SK-N-SH treated with all-trans-retinoic acid at 6 μM for 48 hours (cell line): ENCODE measurements around the gene SLC44A3.

Source experiments
- ATAC-seq: fragments of 200-7000 bp; cut with Tn5 transposase; 3 replicates; pipeline ENCODE4 v1.9.1; 2020; ENCODE audit warnings: mild to moderate bottlenecking, moderate library complexity
- ARNTL ChIP-seq: fragments of 450-650 bp; formaldehyde crosslinking; IDR thresholded peaks from 2 replicates; pipeline ENCODE4 v1.5.0; 2020; ENCODE audit warnings: low read depth, mild to moderate bottlenecking, moderate library complexity, borderline replicate concordance
- BACH2 ChIP-seq: fragments of 250-450 bp; sonication (Bioruptor Pico); IDR thresholded peaks from 2 replicates; pipeline ENCODE4 v1.9.0; 2021; ENCODE audit warnings: mild to moderate bottlenecking, borderline replicate concordance
- CREB5 ChIP-seq: fragments of 250-450 bp; sonication (Bioruptor Pico); IDR thresholded peaks from 2 replicates; pipeline ENCODE4 v1.5.1; 2020; ENCODE audit warnings: low read depth, mild to moderate bottlenecking, moderate library complexity
- CSDC2 ChIP-seq: fragments of 250-450 bp; sonication (Bioruptor Pico); IDR thresholded peaks from 2 replicates; pipeline ENCODE4 v1.5.0; 2020; ENCODE audit warnings: mild to moderate bottlenecking, moderate library complexity
- ESRRG ChIP-seq: fragments of 250-450 bp; sonication (Bioruptor Pico); IDR thresholded peaks from 2 replicates; pipeline ENCODE4 v1.6.1; 2021; ENCODE audit warnings: mild to moderate bottlenecking
- GLIS3 ChIP-seq: fragments of 250-450 bp; sonication (Bioruptor Pico); IDR thresholded peaks from 2 replicates; pipeline ENCODE4 v1.5.0; 2020; ENCODE audit warnings: mild to moderate bottlenecking, moderate library complexity
- OSR1 ChIP-seq: fragments of 250-450 bp; sonication (Bioruptor Pico); IDR thresholded peaks from 2 replicates; pipeline ENCODE4 v1.8.0; 2022; ENCODE audit warnings: moderate library complexity, mild to moderate bottlenecking, inconsistent platforms
- PATZ1 ChIP-seq: fragments of 250-450 bp; sonication (Bioruptor Pico); IDR thresholded peaks from 2 replicates; pipeline ENCODE4 v1.8.0; 2020; ENCODE audit warnings: mild to moderate bottlenecking, moderate library complexity, borderline replicate concordance
- POU6F1 ChIP-seq: fragments of 250-450 bp; sonication (Bioruptor Pico); IDR thresholded peaks from 2 replicates; pipeline ENCODE4 v1.8.0; 2021; ENCODE audit warnings: low read depth, mild to moderate bottlenecking, moderate library complexity, borderline replicate concordance
- PPARA ChIP-seq: fragments of 250-450 bp; sonication (Bioruptor Pico); IDR thresholded peaks from 2 replicates; pipeline ENCODE4 v1.5.0; 2020; ENCODE audit warnings: mild to moderate bottlenecking, borderline replicate concordance
- RARB ChIP-seq: fragments of 250-450 bp; sonication (Bioruptor Pico); IDR thresholded peaks from 2 replicates; pipeline ENCODE4 v1.8.0; 2021; ENCODE audit warnings: mild to moderate bottlenecking, moderate library complexity
- SNAI2 ChIP-seq: fragments of 250-450 bp; sonication (Bioruptor Pico); IDR thresholded peaks from 2 replicates; pipeline ENCODE4 v1.5.0; 2020; ENCODE audit warnings: mild to moderate bottlenecking, moderate library complexity
- TOX ChIP-seq: fragments of 250-450 bp; sonication (Bioruptor Pico); IDR thresholded peaks from 2 replicates; pipeline ENCODE4 v1.8.0; 2021; ENCODE audit warnings: mild to moderate bottlenecking, moderate library complexity, borderline replicate concordance
- TSHZ2 ChIP-seq: fragments of 250-450 bp; sonication (Bioruptor Pico); IDR thresholded peaks from 2 replicates; pipeline ENCODE4 v1.5.0; 2020; ENCODE audit warnings: mild to moderate bottlenecking, moderate library complexity
- ZC3H10 ChIP-seq: fragments of 250-450 bp; sonication (Bioruptor Pico); IDR thresholded peaks from 2 replicates; pipeline ENCODE4 v1.5.1; 2021; ENCODE audit warnings: mild to moderate bottlenecking, moderate library complexity
- ZFP3 ChIP-seq: fragments of 250-450 bp; sonication (Bioruptor Pico); IDR thresholded peaks from 2 replicates; pipeline ENCODE4 v1.5.0; 2020; ENCODE audit warnings: mild to moderate bottlenecking, moderate library complexity
- ZFP30 ChIP-seq: fragments of 450-650 bp; formaldehyde crosslinking; IDR thresholded peaks from 2 replicates; pipeline ENCODE4 v1.5.0; 2022; ENCODE audit warnings: mild to moderate bottlenecking, moderate library complexity
- ZNF565 ChIP-seq: fragments of 450-650 bp; formaldehyde crosslinking; conservative IDR thresholded peaks from 2 replicates; pipeline ENCODE4 v1.5.0; 2020; ENCODE audit warnings: low read depth, mild to moderate bottlenecking, moderate library complexity
- ZNF8 ChIP-seq: fragments of 450-650 bp; formaldehyde crosslinking; IDR thresholded peaks from 2 replicates; pipeline ENCODE4 v1.5.0; 2020; ENCODE audit warnings: mild to moderate bottlenecking, moderate library complexity

SLC44A3 gene

GRCh38 chr1:94805912-94806311, 14.2 kb upstream of the SLC44A3 start (continued):
- TF ChIP-seq TSHZ2 (CRISPR knock-in tag): no peak
- TF ChIP-seq CSDC2: no peak
- no peak for TF ChIP-seq ARNTL
- TF ChIP-seq PATZ1 (CRISPR knock-in tag): no peak
- no peak for TF ChIP-seq ZFP30 (CRISPR knock-in tag)
- no peak for TF ChIP-seq GLIS3 (CRISPR knock-in tag)
- no peak for TF ChIP-seq PPARA (CRISPR knock-in tag)
- no peak for TF ChIP-seq OSR1 (CRISPR knock-in tag)
- no peak for TF ChIP-seq ZNF565

- ATAC-seq: no peak
Observed at GRCh38 chr1:94806441-94806871, 13.7 kb upstream of the SLC44A3 start.

More at GRCh38 chr1:94806441-94806871, 13.7 kb upstream of the SLC44A3 start:
- no peak for TF ChIP-seq PPARA (CRISPR knock-in tag)
- TF ChIP-seq TOX: no peak
- no peak for TF ChIP-seq PATZ1 (CRISPR knock-in tag)
- no peak for TF ChIP-seq CREB5
- no peak for TF ChIP-seq ZFP30 (CRISPR knock-in tag)
- no peak for TF ChIP-seq CSDC2
- no peak for TF ChIP-seq TSHZ2 (CRISPR knock-in tag)
- TF ChIP-seq ZFP3 (CRISPR knock-in tag): no peak
- no peak for TF ChIP-seq OSR1 (CRISPR knock-in tag)
- TF ChIP-seq ZNF565: no peak
- TF ChIP-seq ZC3H10 (CRISPR knock-in tag): no peak
- TF ChIP-seq GLIS3 (CRISPR knock-in tag): no peak
- no peak for TF ChIP-seq BACH2 (CRISPR knock-in tag)
- no peak for TF ChIP-seq ARNTL
- TF ChIP-seq ESRRG (CRISPR knock-in tag): no peak
- TF ChIP-seq POU6F1 (CRISPR knock-in tag): no peak
- TF ChIP-seq ZNF8 (CRISPR knock-in tag): no peak
- TF ChIP-seq SNAI2 (CRISPR knock-in tag): no peak
- TF ChIP-seq RARB (CRISPR knock-in tag): no peak
